ENCODE measurements around the gene NTM.

The NTM gene

DNA sequence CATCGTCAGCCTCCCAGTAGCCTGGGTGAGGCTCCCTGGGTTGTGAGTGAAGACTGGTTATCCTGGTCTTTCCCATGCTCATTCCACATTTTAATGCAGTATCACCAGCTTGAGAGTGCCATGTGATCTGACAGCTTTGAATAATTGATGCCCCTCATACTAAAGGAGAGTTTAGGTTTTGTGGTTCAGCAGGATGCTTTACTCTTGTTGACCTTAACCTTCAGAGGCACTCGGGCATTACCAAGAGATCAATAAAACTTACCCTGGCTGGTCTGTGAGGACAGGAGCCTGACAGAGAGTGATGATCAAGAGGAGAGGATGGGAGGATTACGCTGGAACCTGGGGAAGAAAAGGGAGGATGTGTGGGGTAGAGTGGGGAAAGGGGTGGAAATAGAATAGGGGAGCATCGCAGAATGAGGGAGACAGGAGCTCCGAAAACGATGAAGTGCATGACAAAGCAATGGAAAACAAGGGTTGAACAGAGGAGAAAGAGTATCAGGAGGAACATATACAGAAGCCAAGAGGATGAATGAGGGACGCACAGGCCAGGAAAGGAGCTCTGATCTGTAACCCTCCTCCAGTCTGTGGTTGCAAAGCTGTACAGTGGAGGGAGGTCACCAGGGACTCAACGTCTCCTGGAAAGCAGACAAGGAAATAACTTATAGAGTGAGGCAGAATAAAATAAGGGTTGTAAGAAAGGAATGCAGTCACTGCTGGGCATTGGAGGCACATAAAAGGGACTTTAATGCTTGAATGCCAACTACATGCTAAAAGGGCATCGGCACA is 594.5 kb downstream of the NTM start:
- DNase-seq (ENCODE audit: low spot score) = no peak

DNA sequence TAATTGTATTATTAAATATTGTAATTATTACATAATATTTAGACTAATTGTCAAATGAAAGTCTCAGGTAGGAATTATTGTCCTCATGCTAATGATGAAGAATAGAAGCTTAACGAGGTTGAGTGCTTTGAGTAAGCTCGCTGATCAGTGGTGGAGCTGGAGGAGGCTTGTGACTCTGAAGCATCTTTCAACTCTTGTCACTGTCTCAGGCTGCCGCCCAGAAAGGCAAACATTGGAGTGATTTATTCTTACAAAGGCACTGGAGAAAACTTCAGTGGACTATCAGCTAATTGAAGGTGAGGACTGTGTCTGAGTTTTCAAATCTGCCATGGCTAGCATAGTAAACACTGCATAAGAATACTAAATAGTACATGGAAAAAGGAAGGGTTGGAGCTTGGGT is 595.1 kb downstream of the NTM start:
- DNase-seq (ENCODE audit: low spot score) = no peak

DNA sequence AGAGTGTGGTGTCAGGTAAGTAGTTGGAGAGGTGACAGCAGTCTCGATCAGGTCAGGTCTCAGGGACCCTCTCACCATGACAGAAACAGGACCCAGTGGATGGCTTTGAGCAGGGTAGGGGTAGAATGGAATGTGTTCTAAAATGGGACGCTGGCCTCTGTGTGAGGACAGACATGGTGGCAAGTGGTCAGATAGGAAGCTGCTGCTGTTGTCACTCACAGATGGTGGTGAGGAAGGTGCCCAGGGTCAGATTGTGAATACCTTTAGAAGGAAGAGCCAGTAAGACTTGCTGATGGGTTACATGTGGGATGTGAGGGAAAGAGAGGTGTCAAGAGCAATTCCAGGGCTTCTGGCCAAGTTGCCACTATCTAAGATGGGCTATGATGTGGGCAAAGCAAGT is 596.3 kb downstream of the NTM start:
- no peak for DNase-seq (ENCODE audit: low spot score)

DNA sequence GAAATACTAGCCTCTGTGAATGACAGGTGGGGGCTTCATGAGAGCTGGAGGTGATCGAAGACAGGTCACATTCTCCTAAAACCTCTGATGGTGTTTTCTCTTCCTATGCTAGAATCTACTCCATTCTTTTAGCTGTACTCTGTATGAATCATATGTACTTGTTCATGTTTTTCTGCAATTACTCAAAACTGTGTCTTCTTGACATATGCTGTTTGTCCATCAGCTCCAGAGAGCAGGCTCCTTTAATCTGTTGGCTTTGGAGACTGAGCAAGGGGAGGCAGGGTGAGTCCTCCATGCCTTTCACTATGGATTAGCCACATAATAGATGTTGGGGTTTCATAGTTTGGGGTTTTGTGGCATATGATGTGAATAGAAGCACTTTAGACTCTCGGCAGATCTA is 598.8 kb downstream of the NTM start:
- DNase-seq (ENCODE audit: low spot score) = no peak

DNA sequence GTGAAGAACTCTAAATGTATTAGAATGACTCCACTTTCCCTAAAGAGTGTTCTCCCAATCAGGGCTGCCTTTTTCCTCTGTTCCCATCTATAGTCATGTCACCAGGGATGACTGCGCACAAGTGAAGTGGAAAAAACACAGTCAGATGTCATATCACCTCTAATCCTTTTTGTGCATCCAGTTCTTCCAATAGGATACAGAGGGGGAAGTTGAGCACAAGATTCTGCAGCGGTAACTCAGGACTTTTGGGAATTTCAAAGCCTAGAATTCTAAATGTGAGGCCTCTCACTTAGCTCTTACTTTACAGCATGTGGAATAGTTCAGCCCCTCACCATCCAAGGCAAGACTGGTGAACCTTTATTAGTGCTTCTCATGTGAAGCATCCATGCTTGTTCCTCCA is 602.6 kb downstream of the NTM start:
- DNase-seq (ENCODE audit: low spot score) = no peak

DNA sequence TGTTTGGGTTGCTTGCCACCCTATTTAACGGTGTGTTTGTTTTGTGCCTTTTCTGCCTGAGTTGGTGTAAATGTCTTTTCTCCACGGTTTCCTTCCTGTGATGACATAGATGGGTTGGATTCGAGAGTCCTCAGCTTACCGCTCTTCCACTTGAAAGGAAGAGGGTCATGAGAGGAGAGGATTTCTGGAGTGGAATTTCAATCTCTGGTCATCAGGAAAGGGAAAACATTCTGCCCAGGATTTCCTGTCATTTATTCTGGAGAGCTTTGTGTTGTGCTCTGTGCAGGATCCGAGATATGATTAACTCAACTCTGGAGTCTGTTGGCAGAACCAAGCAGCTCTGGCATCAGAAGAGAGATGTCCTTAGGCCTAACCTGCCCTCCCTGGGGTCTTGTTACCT is 605.2 kb downstream of the NTM start:
- no peak for DNase-seq (ENCODE audit: low spot score)

DNA sequence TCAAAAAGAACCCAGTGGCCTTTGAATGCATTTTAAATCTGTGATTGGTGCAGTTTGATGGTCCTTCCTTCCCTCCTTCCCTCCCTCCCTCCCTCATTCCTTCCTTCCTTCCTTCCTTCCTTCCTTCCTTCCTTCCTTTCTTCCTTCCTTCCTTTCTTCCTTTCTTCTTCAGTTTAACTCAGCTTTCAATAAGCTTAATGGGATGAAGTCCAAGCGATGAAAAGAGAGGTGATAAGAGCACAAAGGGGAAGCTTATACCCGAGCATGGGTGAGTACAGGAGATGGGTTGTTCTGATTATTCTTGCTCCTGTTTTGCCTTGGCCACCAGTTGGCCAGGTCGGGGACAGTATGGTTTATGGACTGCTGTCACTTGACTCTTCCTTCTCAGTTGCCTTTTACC is 605.6 kb downstream of the NTM start:
- DNase-seq (ENCODE audit: low spot score) = no peak

DNA sequence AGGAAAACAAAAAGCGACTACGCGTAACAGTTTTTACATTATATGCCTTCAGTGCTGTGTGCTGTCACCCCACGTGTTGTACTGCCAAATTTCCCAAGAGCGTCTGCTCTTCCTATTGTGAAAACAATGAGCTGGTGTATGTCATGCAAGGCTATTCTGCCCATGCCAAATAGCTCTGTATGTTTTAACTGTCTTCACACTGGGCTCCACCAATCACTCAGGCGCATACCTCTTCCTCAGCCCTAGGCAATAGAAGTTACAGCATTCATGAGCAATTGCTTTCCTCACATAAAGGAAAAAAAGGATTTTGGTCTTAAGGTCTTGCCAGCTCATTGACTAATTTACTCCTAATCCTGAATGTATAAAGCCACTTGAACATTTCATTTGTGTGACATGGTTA is 606.8 kb downstream of the NTM start:
- DNase-seq (ENCODE audit: low spot score) = no peak

DNA sequence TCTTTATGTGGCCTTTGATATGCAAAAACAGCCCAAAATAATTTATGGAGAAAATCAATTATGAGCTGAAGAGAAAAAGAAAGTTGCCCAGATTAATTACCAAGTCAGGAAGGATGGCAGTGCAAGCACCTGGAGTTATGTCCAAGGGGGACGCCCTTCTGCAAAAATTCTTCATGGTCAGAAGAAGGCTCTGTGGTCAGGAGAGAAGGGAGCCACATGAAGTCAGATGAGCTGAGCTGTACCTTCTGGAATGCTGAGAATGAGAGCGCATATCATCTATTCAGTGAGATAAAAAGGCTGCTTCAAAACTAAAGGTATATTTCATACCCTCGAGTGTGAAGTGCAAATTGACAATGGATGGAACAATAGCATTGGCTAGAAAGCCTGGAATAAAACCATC is 607.4 kb downstream of the NTM start:
- DNase-seq (ENCODE audit: low spot score) = no peak

DNA sequence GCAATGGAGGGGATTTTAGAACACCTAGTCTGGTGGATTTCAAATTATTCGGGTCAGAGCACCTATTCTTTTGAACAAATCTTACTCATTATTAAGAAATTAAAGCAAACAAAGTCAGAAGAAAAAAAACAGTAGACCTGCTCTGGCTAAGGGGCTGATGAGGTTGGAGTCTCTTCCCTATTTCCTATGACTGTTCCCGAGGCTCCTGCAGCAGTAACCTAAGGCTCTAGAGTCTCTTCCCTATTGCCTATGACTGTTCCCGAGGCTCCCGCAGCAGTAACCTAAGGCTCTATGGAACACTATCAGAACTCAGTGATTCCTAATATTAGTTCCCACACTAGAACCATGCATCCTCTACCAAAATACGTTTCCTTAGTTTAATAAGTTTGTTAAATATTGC is 607.9 kb downstream of the NTM start:
- DNase-seq (ENCODE audit: low spot score) = no peak

DNA sequence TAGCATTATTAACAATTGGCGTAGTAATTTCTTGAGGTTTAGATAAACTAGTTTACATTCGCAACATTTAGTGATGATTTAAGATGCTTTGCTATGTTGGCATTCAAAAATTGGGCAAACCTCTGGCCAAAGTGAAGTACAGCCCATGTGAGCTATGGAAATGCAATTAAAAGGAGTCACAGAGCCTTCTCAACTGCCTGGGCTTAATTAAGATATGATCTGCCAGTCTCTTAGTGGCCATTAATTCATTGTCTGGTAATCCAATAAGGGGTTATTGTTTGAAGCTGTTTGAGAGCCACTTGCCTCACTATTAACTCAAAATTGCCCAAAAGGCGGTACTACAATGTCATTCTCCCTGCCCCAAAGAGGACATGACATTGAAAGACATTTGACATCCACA is 608.9 kb downstream of the NTM start:
- no peak for DNase-seq (ENCODE audit: low spot score)

DNA sequence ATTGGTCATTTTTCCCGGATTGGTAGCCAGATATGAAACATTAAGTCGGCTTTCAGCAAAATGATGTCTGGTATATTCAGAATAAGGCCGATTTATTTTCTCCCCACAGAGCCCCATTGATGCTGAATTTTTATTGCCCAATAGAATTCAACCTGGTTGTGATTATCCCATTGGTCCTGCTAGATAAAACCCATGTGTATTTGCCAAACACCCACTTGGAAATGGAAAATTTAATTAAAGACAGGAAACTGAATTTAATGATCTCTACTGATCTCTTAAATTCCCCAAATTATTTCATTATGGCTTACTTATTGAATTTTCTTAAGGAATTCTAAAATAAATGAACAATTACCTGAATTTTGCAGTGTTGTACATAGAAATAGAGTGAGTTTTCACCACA is 609.8 kb downstream of the NTM start:
- no peak for DNase-seq (ENCODE audit: low spot score)

DNA sequence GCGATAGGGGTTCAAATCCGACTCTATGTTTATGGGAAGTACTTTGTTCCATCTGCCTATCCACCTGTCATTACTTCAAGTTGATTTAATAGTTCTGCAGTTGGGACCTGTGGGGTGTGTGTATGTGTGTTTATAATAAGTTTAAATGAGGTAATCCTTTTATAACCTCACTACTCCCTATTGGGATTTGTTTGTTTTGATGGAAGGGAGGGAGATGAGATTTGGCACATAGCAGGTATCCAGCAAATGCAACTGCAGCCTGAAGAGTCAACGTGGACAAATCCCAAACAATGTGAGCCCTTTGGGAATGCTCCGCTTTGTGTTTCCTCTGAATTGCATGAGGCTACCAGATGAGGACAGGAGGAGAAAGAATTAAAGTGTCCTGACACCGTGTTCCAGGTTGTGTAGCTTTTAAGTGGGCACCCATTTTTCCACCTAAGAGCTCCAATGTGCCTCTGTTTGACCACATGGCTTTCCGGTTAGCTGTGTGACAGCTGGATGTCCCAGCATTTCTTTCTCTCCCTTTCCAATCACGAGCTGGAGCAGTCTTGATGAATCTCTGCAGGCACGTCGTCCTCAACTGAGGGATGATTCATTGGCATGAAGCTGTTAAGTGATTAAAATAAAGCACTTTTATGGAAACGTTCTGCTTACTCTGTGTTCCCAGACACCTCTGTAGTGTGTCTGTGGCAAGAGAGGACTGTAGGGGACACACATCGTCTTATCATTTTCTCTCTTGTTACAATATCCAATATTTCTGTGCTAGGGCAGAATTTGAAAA is 610.7 kb downstream of the NTM start:
- DNase-seq (ENCODE audit: low spot score) = no peak

DNA sequence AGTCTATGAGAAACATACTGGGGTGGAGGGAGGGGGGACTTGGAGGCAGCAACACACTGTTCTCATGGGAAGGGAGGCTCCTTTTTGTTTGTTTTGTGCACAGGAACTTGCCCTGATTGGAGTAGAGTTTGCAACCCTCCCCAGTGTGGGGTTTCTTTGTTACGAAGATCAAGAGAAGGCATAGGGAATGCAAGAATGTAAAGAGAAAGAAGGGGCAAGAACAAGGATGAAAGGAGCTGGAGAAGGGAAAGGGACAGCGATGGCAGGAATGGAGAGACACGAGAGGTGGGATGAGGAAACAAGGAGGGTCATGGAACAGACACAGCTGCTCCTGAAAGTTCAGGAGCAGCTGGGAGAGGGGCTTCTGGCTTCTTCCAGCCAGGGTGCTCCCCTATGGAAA is 611.7 kb downstream of the NTM start:
- DNase-seq (ENCODE audit: low spot score) = no peak

DNA sequence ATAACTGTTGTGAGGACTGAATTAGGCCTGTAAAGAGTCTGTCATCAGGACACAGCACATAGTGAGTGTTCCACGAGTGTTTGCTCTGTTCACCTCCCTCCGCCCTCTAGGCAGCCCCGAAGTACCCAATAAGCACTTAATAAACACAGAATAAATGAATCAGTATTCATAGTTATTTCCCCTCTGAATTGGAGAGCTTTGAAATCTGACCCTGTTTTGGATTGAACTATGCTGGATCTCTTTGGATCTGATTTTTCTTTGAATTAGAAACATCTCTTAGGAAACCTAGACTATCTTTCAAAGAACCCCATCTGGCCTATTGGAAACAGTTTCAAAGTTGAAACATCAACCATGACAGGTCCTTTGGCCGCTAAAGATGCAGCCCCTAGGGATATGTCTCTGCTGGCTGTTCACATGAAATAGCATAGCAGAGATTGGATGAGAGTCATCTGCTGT is 615.5 kb downstream of the NTM start:
- no peak for DNase-seq (ENCODE audit: low spot score)

DNA sequence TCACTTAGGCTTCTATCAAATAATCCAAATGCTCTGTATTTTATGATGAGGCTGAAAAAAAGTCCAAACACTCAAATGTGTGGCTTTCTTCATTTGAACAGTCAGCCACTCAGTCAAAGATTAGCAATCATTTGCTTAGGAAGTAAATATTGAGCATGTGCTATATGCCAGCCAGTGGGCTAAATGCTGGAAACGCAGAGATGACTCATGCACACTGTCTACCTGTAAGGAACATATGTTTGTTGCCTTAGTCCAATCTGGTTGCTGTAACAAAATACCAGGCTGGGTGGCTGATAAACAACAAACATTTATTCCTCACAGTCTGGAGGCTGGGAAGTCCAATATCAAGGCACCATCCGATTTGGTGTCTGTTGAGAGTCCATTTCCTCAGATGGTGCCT is 617.3 kb downstream of the NTM start:
- DNase-seq (ENCODE audit: low spot score) = no peak

DNA sequence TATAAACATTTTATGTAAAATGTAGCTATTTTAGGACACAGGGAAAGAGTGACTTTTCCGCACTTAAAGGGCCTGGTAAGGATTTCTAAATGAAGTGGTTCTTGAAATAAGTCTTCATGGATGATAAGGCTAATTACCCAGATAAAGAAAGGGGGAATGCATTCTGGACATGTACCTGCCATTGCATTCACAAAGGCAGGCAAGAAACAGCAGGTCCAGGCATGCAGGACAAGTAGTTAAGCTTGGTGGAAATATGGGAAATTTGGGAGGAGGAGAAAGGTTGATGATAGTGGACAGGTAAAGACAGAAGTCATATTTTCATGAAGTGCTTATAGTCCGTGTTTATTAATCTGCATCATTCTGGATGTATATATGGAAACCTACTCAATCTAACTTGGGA is 621.2 kb downstream of the NTM start:
- DNase-seq (ENCODE audit: low spot score) = no peak

DNA sequence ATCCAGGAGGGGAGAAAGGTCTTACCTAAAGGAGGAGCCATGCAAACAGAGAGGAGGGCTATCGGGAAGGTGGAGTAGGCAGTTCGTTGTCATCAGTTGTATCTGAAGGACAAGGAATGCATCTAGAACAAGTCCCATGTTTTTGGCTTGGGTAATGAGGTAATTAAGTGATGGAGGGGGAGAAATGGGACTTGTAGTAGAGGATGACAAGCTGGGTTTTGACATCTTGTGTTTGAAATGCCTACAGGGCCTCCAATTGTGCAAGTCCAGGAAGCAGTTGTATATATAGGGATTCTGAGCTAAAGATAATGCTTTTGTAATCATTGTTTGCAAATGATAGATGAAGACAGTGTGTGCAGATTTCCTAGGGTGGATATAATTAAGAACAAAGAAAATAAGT is 622.8 kb downstream of the NTM start:
- DNase-seq (ENCODE audit: low spot score) = no peak

DNA sequence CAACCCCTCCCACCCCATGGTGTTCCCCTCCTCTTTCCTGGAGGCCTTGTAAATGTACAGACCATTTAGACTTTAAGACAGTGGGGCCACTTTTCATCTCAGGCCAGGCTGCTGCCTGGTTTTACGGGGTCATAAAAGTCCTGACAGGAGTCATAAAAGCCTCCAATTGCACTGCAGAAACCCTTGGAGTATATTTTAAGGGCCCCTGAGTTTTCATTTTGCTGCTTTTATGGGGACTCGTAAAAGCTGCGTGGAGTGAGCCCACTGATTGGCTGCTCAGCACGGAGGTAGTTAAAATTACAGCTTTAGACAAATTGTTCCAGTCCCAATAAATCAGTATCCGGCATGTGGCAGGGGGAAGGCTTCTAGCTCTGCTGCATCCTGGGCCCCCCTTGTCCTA is 627.6 kb downstream of the NTM start:
- no peak for DNase-seq (ENCODE audit: low spot score)

DNA sequence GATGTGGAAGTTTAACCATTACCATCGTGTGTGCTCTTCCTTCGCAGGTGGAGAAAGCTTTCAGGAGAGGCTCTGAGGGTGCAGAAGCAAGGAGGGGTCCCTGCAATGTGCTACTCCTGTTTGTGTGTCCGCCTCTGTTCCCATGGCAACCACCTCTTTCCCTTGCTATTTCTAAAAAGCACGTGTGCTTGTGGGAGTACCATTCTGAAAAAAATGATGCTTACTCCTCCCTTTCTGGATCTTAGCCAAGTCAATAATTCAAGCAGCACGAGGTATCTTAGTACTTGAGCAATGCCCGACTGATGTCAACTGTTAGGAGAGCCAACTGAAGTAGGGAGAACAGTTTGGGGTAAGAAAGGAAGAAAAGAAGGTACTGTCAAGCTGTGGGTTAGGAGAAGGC is 628.7 kb downstream of the NTM start:
- no peak for DNase-seq (ENCODE audit: low spot score)

DNA sequence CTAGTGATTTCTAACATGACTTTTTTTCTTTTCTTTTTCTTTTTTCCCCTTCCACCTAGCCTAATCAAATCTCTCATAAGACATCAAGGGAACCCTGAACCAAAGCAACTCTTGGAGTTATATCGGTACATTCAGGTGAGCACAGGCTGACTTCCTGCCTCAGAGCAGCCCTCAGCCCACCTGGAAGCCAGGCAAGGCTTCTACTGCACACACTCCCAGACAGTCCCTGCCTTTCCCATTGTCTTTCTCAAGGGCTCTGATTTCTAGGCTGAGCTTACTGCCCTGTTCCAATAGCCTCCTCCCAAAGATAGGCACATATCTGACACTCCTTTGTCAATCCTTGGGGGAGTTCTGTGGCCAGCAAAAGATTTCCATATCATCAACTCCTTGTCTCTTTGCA is 629.5 kb downstream of the NTM start:
- no peak for DNase-seq (ENCODE audit: low spot score)

DNA sequence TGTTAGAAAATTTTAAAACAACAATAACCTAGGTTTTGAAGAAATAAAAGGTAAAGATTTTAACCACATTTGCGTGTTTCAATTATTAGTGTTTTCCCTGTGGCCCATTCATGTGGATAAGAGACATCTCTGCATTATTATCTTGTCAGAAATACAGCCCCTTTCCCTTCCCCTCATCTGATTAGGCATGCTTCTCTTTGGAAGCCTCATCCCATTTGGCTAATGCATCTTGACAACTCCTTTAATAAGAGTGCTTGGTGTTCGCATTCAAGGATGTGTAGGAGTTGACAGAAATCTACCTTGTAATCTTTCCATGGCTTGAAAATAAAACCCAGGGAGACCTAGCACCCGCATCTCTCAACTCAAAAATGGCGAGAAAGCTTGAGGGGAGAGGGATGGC is 635.5 kb downstream of the NTM start:
- no peak for DNase-seq (ENCODE audit: low spot score)

DNA sequence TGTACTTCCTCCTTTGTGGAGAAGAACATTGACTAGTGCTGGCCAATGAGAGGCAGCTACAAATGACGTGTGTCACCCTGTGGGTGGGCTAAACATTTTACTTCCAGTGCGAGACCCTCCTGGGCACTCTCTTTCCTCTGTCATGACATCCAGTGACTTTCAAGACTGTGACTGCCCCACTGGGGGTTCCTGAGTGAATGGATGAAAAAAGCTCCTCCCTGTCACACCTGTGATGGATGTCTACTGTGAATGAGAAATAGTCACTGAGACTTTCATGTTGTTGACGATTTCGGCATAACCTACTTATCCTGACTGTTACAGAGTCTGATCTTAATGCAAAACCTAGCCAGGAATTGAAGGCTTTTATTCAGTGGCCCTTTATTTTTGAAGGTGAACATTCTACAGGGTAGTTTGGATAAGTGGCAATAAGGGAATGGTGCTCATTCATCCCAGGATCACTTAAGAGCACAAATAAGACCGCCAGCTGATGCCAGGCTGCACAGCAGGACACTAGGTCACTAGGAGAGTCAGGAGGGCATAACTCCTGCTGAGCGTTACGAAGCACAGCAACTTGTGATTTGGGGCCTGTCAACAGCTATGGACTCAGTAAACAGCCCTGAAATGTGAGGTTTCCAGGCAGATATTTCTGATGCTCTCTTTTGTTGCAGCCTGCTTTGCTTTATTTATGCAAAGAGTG is 636.6 kb downstream of the NTM start:
- DNase-seq (ENCODE audit: low spot score) = no peak

All from activated CD4-positive, alpha-beta T cell treated with anti-CD3 and anti-CD28 coated beads, Interleukin-2, Interleukin-4, amounts not matched to agents 100 ng/mL and 50 ng/mL, durations not matched to agents 16 hours and 8 hours (primary cell).